Cardiac muscle cell (in vitro differentiated cells and primary cell): ENCODE measurements around the gene RASA3. TPM values are rescaled to one million over a fixed set of nuclear protein-coding genes. Genes with fewer than 3 reads are reported as not detected.

Experiments
- DNase-seq, 2 donors: peaks; one replicate each; pipeline versions ENCODE4 v3.0.0 to v3.0.0-alpha.2; 2010 to 2017; ENCODE audit warnings: low read depth in 1 of 2, low spot score in 1 of 2
- H3K27ac ChIP-seq: fragments of 200-600 bp; sonication (generic); 2 replicates; pipeline ENCODE4 v1.5.1; 2016
- H3K27me3 ChIP-seq: fragments of 200-600 bp; sonication (generic); 2 replicates; pipeline ENCODE4 v1.6.0; 2016; ENCODE audit warnings: control low read depth
- H3K36me3 ChIP-seq: fragments of 200-600 bp; sonication (generic); 2 replicates; pipeline ENCODE4 v1.5.1; 2016; ENCODE audit warnings: control low read depth
- H3K4me1 ChIP-seq: fragments of 200-600 bp; sonication (generic); 2 replicates; pipeline ENCODE4 v1.8.1; 2017; ENCODE audit warnings: low read depth, mild to moderate bottlenecking, mixed run types
- H3K4me3 ChIP-seq: fragments of 200-600 bp; sonication (generic); 2 replicates; pipeline ENCODE4 v1.5.1; 2016; ENCODE audit warnings: mild to moderate bottlenecking
- H3K9me3 ChIP-seq: fragments of 200-600 bp; sonication (generic); 2 replicates; pipeline ENCODE4 v1.5.1; 2017; ENCODE audit warnings: low read depth, mild to moderate bottlenecking, control low read depth
- CTCF ChIP-seq: IDR thresholded peaks from 2 replicates; pipeline ENCODE4 v1.5.1; 2012; ENCODE audit warnings: low read depth, mild to moderate bottlenecking, low read length
- polyA plus RNA-seq: library from polyadenylated mRNA; unstranded; fragments of >200 nt; fragmentation: Nextera tagmentation; extraction: Ambion mirVana; gene quantifications from 2 replicates; pipeline ENCODE4 v1.2.1, GENCODE V29; 2016
- total RNA-seq: library from RNA; depleted of rRNA; stranded (reverse); fragments of >200 nt; gene quantifications from 2 replicates; pipeline ENCODE4 v1.2.3, GENCODE V29; 2016

The RASA3 gene
- total and polyA plus RNA-seq, 2 experiments from 2014 or later: 14.0 to 26.0 TPM

- Histone ChIP-seq H3K27me3 (no peaks in the 10 kb centered on the region), H3K27ac (no peak overlapping the region), H3K36me3 (no peaks in the 10 kb centered on the region), H3K4me1 (peaks cover 34% of the 10 kb centered on the region), H3K4me3 (no peak overlapping the region), H3K9me3 (no peaks in the 10 kb centered on the region)
- DNase-seq: no peak
- no peak for TF ChIP-seq CTCF
Measured at GRCh38 chr13:114123448-114123847, 9.0 kb downstream of the RASA3 start.

- Histone ChIP-seq H3K9me3 (no peaks in the 10 kb centered on the region), H3K36me3 (no peaks in the 10 kb centered on the region), H3K4me3 (no peak overlapping the region), H3K27me3 (no peaks in the 10 kb centered on the region), H3K27ac (no peak overlapping the region), H3K4me1 (peaks cover 27% of the 10 kb centered on the region)
- TF ChIP-seq CTCF: no peak
- no peak for DNase-seq
Measured at GRCh38 chr13:114122591-114123211, 9.7 kb downstream of the RASA3 start.

- Histone ChIP-seq H3K27me3 (no peaks in the 10 kb centered on the region), H3K9me3 (no peaks in the 10 kb centered on the region), H3K4me1 (peaks cover 23% of the 10 kb centered on the region), H3K4me3 (no peak overlapping the region), H3K36me3 (no peaks in the 10 kb centered on the region), H3K27ac (peak overlapping the region; percentile 23)
- no peak for DNase-seq
- TF ChIP-seq CTCF: no peak
Measured at GRCh38 chr13:114122127-114122511, 10.3 kb downstream of the RASA3 start.

GRCh38 chr13:114121496-114122126 lies 10.8 kb downstream of the RASA3 start:
- H3K4me3 ChIP-seq: no peak overlapping the region
- no peaks in the 10 kb centered on the region for H3K36me3 ChIP-seq
- no peak for TF ChIP-seq CTCF
- H3K9me3 ChIP-seq: no peaks in the 10 kb centered on the region
- peaks cover 23% of the 10 kb centered on the region for H3K4me1 ChIP-seq
- H3K27me3 ChIP-seq: no peaks in the 10 kb centered on the region
- no peak for DNase-seq
- peak overlapping the region; percentile 75 for H3K27ac ChIP-seq

- H3K36me3 ChIP-seq: no peaks in the 10 kb centered on the region
- DNase-seq: no peak
- H3K27me3 ChIP-seq: no peaks in the 10 kb centered on the region
- H3K27ac ChIP-seq: peak overlapping the region; percentile 75
- TF ChIP-seq CTCF: no peak
- H3K9me3 ChIP-seq: no peaks in the 10 kb centered on the region
- H3K4me1 ChIP-seq: peaks cover 27% of the 10 kb centered on the region
- H3K4me3 ChIP-seq: no peak overlapping the region
Measured at GRCh38 chr13:114121031-114121430, 11.4 kb downstream of the RASA3 start.
